H9 (cell line): ENCODE data around the gene FAM83F. TPM values are rescaled to one million over a fixed set of nuclear protein-coding genes. Genes with fewer than 3 reads are reported as not detected.

Source experiments
- DNase-seq: peaks from one replicate; pipeline ENCODE4 v3.0.0-alpha.2; 2017
- H2AFZ ChIP-seq: one replicate; pipeline ENCODE4 v1.6.1; 2013; ENCODE audit warnings: mild to moderate bottlenecking, low read length, control low read depth, moderate library complexity
- H2AK5ac ChIP-seq: 2 replicates; pipeline ENCODE4 v1.6.1; 2013; ENCODE audit warnings: low read length, control low read depth, mixed read lengths; ENCODE audit not compliant: insufficient read length
- H2BK120ac ChIP-seq: one replicate; pipeline ENCODE4 v1.6.1; 2013; ENCODE audit warnings: low read depth, mild to moderate bottlenecking, low read length, control low read depth, inconsistent platforms; ENCODE audit not compliant: poor library complexity, severe bottlenecking
- H2BK12ac ChIP-seq: 2 replicates; pipeline ENCODE4 v1.6.1; 2013; ENCODE audit warnings: low read length, control low read depth, mixed read lengths, low read depth; ENCODE audit not compliant: insufficient read length
- H2BK15ac ChIP-seq: 2 replicates; pipeline ENCODE4 v1.6.1; 2013; ENCODE audit warnings: low read depth, low read length, control low read depth
- H2BK20ac ChIP-seq: one replicate; pipeline ENCODE4 v1.6.1; 2013; ENCODE audit warnings: low read depth, mild to moderate bottlenecking, low read length, control low read depth, inconsistent platforms; ENCODE audit not compliant: poor library complexity, severe bottlenecking
- H2BK5ac ChIP-seq: 2 replicates; pipeline ENCODE4 v1.6.1; 2013; ENCODE audit warnings: low read length, control low read depth, mixed read lengths; ENCODE audit not compliant: insufficient read length
- H3K14ac ChIP-seq: 2 replicates; pipeline ENCODE4 v1.6.1; 2013; ENCODE audit warnings: low read length, control low read depth; ENCODE audit not compliant: insufficient read depth
- H3K18ac ChIP-seq: 2 replicates; pipeline ENCODE4 v1.6.1; 2013; ENCODE audit warnings: low read depth, mild to moderate bottlenecking, mixed read lengths, low read length, control low read depth; ENCODE audit not compliant: insufficient read length
- H3K23ac ChIP-seq: 2 replicates; pipeline ENCODE4 v1.6.1; 2013; ENCODE audit warnings: low read length, control low read depth, mixed read lengths, low read depth; ENCODE audit not compliant: insufficient read length
- H3K23me2 ChIP-seq: 2 replicates; pipeline ENCODE4 v1.6.1; 2013; ENCODE audit warnings: low read depth, mild to moderate bottlenecking, mixed read lengths, low read length, control low read depth; ENCODE audit not compliant: insufficient read length, poor library complexity, severe bottlenecking
- H3K27ac ChIP-seq: 2 replicates; pipeline ENCODE4 v1.5.1; 2013; ENCODE audit warnings: low read length, control low read depth, mixed read lengths, low read depth; ENCODE audit not compliant: insufficient read length
- H3K27me3 ChIP-seq: 2 replicates; pipeline ENCODE4 v1.6.1; 2013; ENCODE audit warnings: low read length, control low read depth, inconsistent platforms; ENCODE audit not compliant: insufficient read depth
- H3K4ac ChIP-seq: 2 replicates; pipeline ENCODE4 v1.6.1; 2013; ENCODE audit warnings: low read depth, mild to moderate bottlenecking, control low read depth, inconsistent platforms, low read length, moderate library complexity
- H3K4me1 ChIP-seq: 2 replicates; pipeline ENCODE4 v1.6.1; 2013; ENCODE audit warnings: low read length, control low read depth, inconsistent platforms; ENCODE audit not compliant: insufficient read depth
- H3K4me2 ChIP-seq: 2 replicates; pipeline ENCODE4 v1.6.1; 2013; ENCODE audit warnings: low read length, control low read depth, mixed read lengths; ENCODE audit not compliant: insufficient read length, insufficient read depth
- H3K56ac ChIP-seq: 2 replicates; pipeline ENCODE4 v1.6.1; 2013; ENCODE audit warnings: low read depth, mild to moderate bottlenecking, mixed read lengths, low read length, control low read depth; ENCODE audit not compliant: insufficient read length
- H3K79me1 ChIP-seq: 2 replicates; pipeline ENCODE4 v1.6.1; 2013; ENCODE audit warnings: low read depth, mild to moderate bottlenecking, moderate library complexity, low read length, control low read depth, inconsistent platforms; ENCODE audit not compliant: insufficient read depth, poor library complexity, severe bottlenecking
- H3K79me2 ChIP-seq: 2 replicates; pipeline ENCODE4 v1.6.1; 2013; ENCODE audit warnings: low read length, control low read depth, inconsistent platforms; ENCODE audit not compliant: insufficient read depth
- H3K9ac ChIP-seq: 2 replicates; pipeline ENCODE4 v1.6.1; 2013; ENCODE audit warnings: low read length, control low read depth, mixed read lengths; ENCODE audit not compliant: insufficient read length; ENCODE audit errors: extremely low read depth
- H3K9me3 ChIP-seq: one replicate; pipeline ENCODE4 v1.6.1; 2013; ENCODE audit warnings: low read depth, low read length, inconsistent platforms; ENCODE audit not compliant: control insufficient read depth
- H3T11ph ChIP-seq: one replicate; pipeline ENCODE4 v1.6.1; 2013; ENCODE audit warnings: mild to moderate bottlenecking, low read length, control low read depth, inconsistent platforms
- H4K20me1 ChIP-seq: one replicate; pipeline ENCODE4 v1.6.1; 2013; ENCODE audit not compliant: control insufficient read depth, insufficient read length, insufficient read depth
- H4K5ac ChIP-seq: 2 replicates; pipeline ENCODE4 v1.6.1; 2013; ENCODE audit warnings: low read depth, mild to moderate bottlenecking, mixed read lengths, low read length, control low read depth; ENCODE audit not compliant: insufficient read length
- H4K8ac ChIP-seq: replicated peaks from 2 replicates; pipeline ENCODE4 v1.6.1; 2013; ENCODE audit warnings: low read length, control low read depth, mixed read lengths, low read depth; ENCODE audit not compliant: insufficient read length
- H4K91ac ChIP-seq: 2 replicates; pipeline ENCODE4 v1.6.1; 2013; ENCODE audit warnings: low read depth, mild to moderate bottlenecking, moderate library complexity, mixed read lengths, low read length, control low read depth; ENCODE audit not compliant: insufficient read length
- H3K27ac Mint-ChIP-seq, 3 experiments: 2 replicates in 2 of 3; 3 replicates in 1 of 3; pipeline ENCODE4 v1.8.0; 2020 to 2021; ENCODE audit warnings: mixed read lengths in 3 of 3, mild to moderate bottlenecking in 1 of 3, moderate library complexity in 1 of 3
- H3K27me3 Mint-ChIP-seq: 2 replicates; pipeline ENCODE4 v1.8.0; 2021; ENCODE audit warnings: low read depth, mild to moderate bottlenecking, moderate library complexity, mixed read lengths
- H3K36me3 Mint-ChIP-seq, 3 experiments: 2 replicates in 2 of 3; 3 replicates in 1 of 3; pipeline ENCODE4 v1.8.0; 2020 to 2021; ENCODE audit warnings: low read depth in 3 of 3, mixed read lengths in 3 of 3; ENCODE audit not compliant: insufficient read depth in 1 of 3
- H3K4me1 Mint-ChIP-seq, 2 experiments: 2 replicates each; pipeline ENCODE4 v1.8.0; 2020; ENCODE audit warnings: mixed read lengths in 2 of 2
- H3K4me3 Mint-ChIP-seq, 2 experiments: 2 replicates in 1 of 2; 3 replicates in 1 of 2; pipeline ENCODE4 v1.8.0; 2020 to 2021; ENCODE audit warnings: mild to moderate bottlenecking in 2 of 2, mixed read lengths in 2 of 2, moderate library complexity in 1 of 2
- H3K9me3 Mint-ChIP-seq, 2 experiments: 2 replicates in 1 of 2; 3 replicates in 1 of 2; pipeline ENCODE4 v1.8.0; 2020; ENCODE audit warnings: mild to moderate bottlenecking in 2 of 2, mixed read lengths in 2 of 2, moderate library complexity in 1 of 2
- WGBS: extraction: QIAGEN DNeasy Blood & Tissue Kit; methylation state at CpG from one replicate; pipeline ENCODE4 v1.1.7; 2013; ENCODE audit warnings: missing lambda C conversion rate, low lambda C conversion rate, mixed read lengths; ENCODE audit not compliant: insufficient read length; ENCODE audit errors: extremely low coverage; 5-methylcytosine and 5-hydroxymethylcytosine counted together
- total RNA-seq: library from RNA; stranded (reverse); gene quantifications from 2 replicates; pipeline ENCODE4 v1.2.1, GENCODE V29; 2021
- TF ChIP-seq, protein P1 (sequence below): fragments of 200-600 bp; sonication (generic); conservative IDR thresholded peaks from 3 replicates; pipeline ENCODE4 v1.8.0; 2021; ENCODE audit warnings: antibody characterized with exemption, mild to moderate bottlenecking

Gene FAM83F
- total RNA-seq, 1 experiment from 2014 or later: 17.4 TPM

DNA sequence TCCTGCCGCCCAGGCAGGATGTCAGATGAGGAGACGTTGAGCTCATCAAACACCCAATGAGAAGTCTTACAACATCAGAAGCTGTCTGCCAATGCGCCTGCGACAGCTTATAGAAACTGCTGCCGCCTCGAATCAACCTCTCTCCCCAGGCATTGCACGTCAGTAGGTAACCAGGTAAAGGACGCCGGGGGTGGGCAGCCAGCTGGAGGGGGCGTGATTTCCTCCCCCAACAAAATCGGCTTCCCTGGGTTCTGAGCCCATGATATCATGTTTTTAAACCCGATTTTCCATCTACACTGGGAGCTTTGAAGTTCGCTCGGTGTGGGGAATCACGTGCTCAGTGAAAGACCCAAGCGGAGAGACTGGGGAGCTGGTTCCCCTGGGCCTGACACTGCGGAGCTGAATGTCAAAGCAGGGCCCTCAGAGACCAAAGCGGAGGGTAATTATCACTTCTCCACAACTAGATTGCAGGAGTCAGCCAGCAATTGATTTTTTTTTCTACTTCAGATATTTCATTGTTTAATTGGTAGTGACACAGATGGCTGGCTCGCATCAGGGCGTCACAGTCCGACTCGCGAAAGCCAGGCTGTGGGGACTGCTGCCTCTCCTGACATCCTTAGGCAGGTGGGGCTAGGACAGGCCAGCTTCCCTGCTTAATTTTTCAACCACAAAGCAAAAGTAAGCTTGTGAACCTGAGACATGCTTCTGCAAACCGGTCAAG, 15.4 kb downstream of the FAM83F start:
- Histone ChIP-seq H2BK120ac (no peak overlapping the region), H3K4me1 (peaks cover 6% of the 10 kb centered on the region), H2BK12ac (no peak overlapping the region), H4K8ac (no peak overlapping the region), H3K27me3 (no peaks in the 10 kb centered on the region), H3K79me2 (no peaks in the 10 kb centered on the region; the same call in 1 of the 2 replicates), H3K4ac (no peak overlapping the region), H3K9ac (no peak overlapping the region), H3K56ac (no peak overlapping the region), H2BK20ac (no peak overlapping the region), H3T11ph (no peak overlapping the region), H3K79me1 (peaks cover 7% of the 10 kb centered on the region), H4K20me1 (peaks cover 5% of the 10 kb centered on the region), H2AFZ (no peak overlapping the region), H2BK5ac (no peak overlapping the region), H2BK15ac (no peak overlapping the region), H4K91ac (no peak overlapping the region), H3K14ac (no peak overlapping the region), H3K18ac (no peak overlapping the region), H3K27ac (no peak overlapping the region), H3K4me2 (peak overlapping the region; percentile 4), H3K9me3 (no peaks in the 10 kb centered on the region), H2AK5ac (no peak overlapping the region), H3K23me2 (peaks cover 4% of the 10 kb centered on the region), H3K23ac (no peak overlapping the region), H4K5ac (no peak overlapping the region)
- no peaks in the 10 kb centered on the region; a peak in 1 of 5 replicates for H3K9me3 Mint-ChIP-seq
- H3K36me3 Mint-ChIP-seq: peaks cover 0 to 6% (median 5%) of the 10 kb centered on the region in 3 experiments; a peak in 5 of 7 replicates
- DNase-seq: no peak
- peak overlapping the region in 1 of 2 experiments; percentile 46; a peak in 2 of 5 replicates for H3K4me3 Mint-ChIP-seq
- TF ChIP-seq, protein P1, sequence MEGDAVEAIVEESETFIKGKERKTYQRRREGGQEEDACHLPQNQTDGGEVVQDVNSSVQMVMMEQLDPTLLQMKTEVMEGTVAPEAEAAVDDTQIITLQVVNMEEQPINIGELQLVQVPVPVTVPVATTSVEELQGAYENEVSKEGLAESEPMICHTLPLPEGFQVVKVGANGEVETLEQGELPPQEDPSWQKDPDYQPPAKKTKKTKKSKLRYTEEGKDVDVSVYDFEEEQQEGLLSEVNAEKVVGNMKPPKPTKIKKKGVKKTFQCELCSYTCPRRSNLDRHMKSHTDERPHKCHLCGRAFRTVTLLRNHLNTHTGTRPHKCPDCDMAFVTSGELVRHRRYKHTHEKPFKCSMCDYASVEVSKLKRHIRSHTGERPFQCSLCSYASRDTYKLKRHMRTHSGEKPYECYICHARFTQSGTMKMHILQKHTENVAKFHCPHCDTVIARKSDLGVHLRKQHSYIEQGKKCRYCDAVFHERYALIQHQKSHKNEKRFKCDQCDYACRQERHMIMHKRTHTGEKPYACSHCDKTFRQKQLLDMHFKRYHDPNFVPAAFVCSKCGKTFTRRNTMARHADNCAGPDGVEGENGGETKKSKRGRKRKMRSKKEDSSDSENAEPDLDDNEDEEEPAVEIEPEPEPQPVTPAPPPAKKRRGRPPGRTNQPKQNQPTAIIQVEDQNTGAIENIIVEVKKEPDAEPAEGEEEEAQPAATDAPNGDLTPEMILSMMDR: no peak
- peaks cover 25% of the 10 kb centered on the region for H3K27me3 Mint-ChIP-seq
- H3K4me1 Mint-ChIP-seq: peaks cover 31 to 39% of the 10 kb centered on the region in 2 experiments
- no CpG with 5 or more reads among the region's 24 CpGs for WGBS
- H3K27ac Mint-ChIP-seq: peak overlapping the region; percentile 31 to 90 (median 88); a peak in 1 of 7 replicates
